K562 (cell line): ENCODE data around the gene CCDC201. TPM values are rescaled to one million over a fixed set of nuclear protein-coding genes. Genes with fewer than 3 reads are reported as not detected.

Experiments used
- ATAC-seq: fragments of 200-7000 bp; cut with Tn5 transposase; 3 replicates; pipeline ENCODE4 v1.9.1; 2020; ENCODE audit warnings: moderate library complexity
- BruUV-seq: library from RNA; stranded (reverse); fragments of 400-500 nt; replicated peaks from 2 replicates; lab custom pipeline; 2021; lab: Mats Ljungman, UMichigan
- CTCF ChIA-PET: fragments of 300-600 bp; formaldehyde crosslinking; extraction: SDS; loops from one replicate; lab custom pipeline; 2021; ENCODE audit warnings: low intra/inter-chr PET ratio; lab: Yijun Ruan, JAX
- POLR2A ChIA-PET: fragments of 300-600, 350-650 bp; sonication (Branson Sonifier 250); formaldehyde crosslinking; extraction: SDS; loops from one replicate; lab custom pipeline; 2021; ENCODE audit warnings: antibody characterized with exemption, inconsistent platforms; lab: Yijun Ruan, JAX
- DNase-seq, 4 experiments: peaks; one replicate each; pipeline versions ENCODE4 v3.0.0 to v3.0.0-alpha.2; 2011 to 2018; ENCODE audit warnings: low spot score in 3 of 4, mixed read lengths in 3 of 4; ENCODE audit errors: extremely low read depth in 1 of 4
- FAIRE-seq: peaks from 2 replicates; lab custom pipeline; 2011; peaks lifted over from hg19 to GRCh38; lab: Jason Lieb, UNC
- H2AFZ ChIP-seq: 2 replicates; pipeline ENCODE4 v1.6.0; 2011; ENCODE audit warnings: low read depth, low read length, control low read depth, inconsistent platforms
- H3K27ac ChIP-seq: fragments of 200-600 bp; 3 replicates; pipeline ENCODE4 v1.8.0; 2011; ENCODE audit warnings: low read depth, mild to moderate bottlenecking, control low read depth, inconsistent platforms, low read length, moderate library complexity, mixed read lengths; ENCODE audit errors: extremely low read depth
- H3K27me3 ChIP-seq, 2 experiments: fragments of 300-600 bp in 1 of 2; 2 replicates in 1 of 2; 3 replicates in 1 of 2; pipeline versions ENCODE4 v1.6.0 to v1.8.0; 2011; ENCODE audit warnings: inconsistent platforms in 2 of 2, low read length in 2 of 2, mild to moderate bottlenecking in 1 of 2, mixed read lengths in 1 of 2, moderate library complexity in 1 of 2; ENCODE audit not compliant: control insufficient read depth in 2 of 2, insufficient read depth in 2 of 2
- H3K36me3 ChIP-seq: fragments of 300-600 bp; 3 replicates; pipeline ENCODE4 v1.8.0; 2011; ENCODE audit warnings: mild to moderate bottlenecking, low read length, inconsistent platforms; ENCODE audit not compliant: control insufficient read depth, insufficient read depth
- H3K4me1 ChIP-seq, 2 experiments: fragments of 200-600 bp in 1 of 2; replicated peaks in 1 of 2; 2 replicates in 1 of 2; 3 replicates in 1 of 2; pipeline versions ENCODE4 v1.5.1 to v1.8.0; 2011; ENCODE audit warnings: inconsistent platforms in 2 of 2, low read length in 2 of 2, mild to moderate bottlenecking in 1 of 2, mixed read lengths in 1 of 2, moderate library complexity in 1 of 2; ENCODE audit not compliant: control insufficient read depth in 2 of 2, insufficient read depth in 2 of 2
- H3K4me2 ChIP-seq: 2 replicates; pipeline ENCODE4 v1.6.1; 2011; ENCODE audit warnings: low read length, control low read depth, inconsistent platforms, mixed read lengths; ENCODE audit not compliant: insufficient read depth
- H3K4me3 ChIP-seq: fragments of 200-600 bp; sonication (generic), shearing (Covaris generic); 2 replicates; pipeline ENCODE4 v1.5.1; 2016; ENCODE audit warnings: control low read depth, inconsistent platforms
- H3K79me2 ChIP-seq: fragments of 200-600 bp; 3 replicates; pipeline ENCODE4 v1.8.0; 2011; ENCODE audit warnings: low read length, inconsistent platforms; ENCODE audit not compliant: control insufficient read depth, insufficient read depth
- H3K9ac ChIP-seq, 2 experiments: 2 replicates each; pipeline versions ENCODE4 v1.6.0 to v1.6.1; 2011; ENCODE audit warnings: low read depth in 2 of 2, low read length in 2 of 2, control low read depth in 1 of 2, inconsistent platforms in 1 of 2, mild to moderate bottlenecking in 1 of 2, mixed read lengths in 1 of 2; ENCODE audit not compliant: insufficient read depth in 1 of 2
- H3K9me1 ChIP-seq: one replicate; pipeline ENCODE4 v1.6.0; 2011; ENCODE audit warnings: inconsistent platforms, mild to moderate bottlenecking, low read length, moderate library complexity; ENCODE audit not compliant: control insufficient read depth, insufficient read depth
- H3K9me3 ChIP-seq: replicated peaks from 2 replicates; pipeline ENCODE4 v1.5.1; 2011; ENCODE audit warnings: low read depth, low read length, inconsistent platforms; ENCODE audit not compliant: control insufficient read depth, insufficient read depth
- H4K20me1 ChIP-seq: replicated peaks from 2 replicates; pipeline ENCODE4 v1.6.1; 2011; ENCODE audit warnings: low read length, inconsistent platforms, mixed read lengths; ENCODE audit not compliant: control insufficient read depth, insufficient read depth
- CTCF ChIP-seq, 3 experiments: IDR thresholded peaks in 2 of 3; conservative IDR thresholded peaks in 1 of 3; 2 replicates each; pipeline ENCODE4 v1.5.1; 2011 to 2012; ENCODE audit warnings: low read length in 3 of 3, mild to moderate bottlenecking in 3 of 3, control low read depth in 2 of 3, improper control_type of control experiment in 1 of 3, inconsistent platforms in 1 of 3, low read depth in 1 of 3, mixed read lengths in 1 of 3, moderate library complexity in 1 of 3; ENCODE audit not compliant: insufficient read depth in 2 of 3
- NFYB ChIP-seq: IDR thresholded peaks from 2 replicates; pipeline ENCODE4 v1.6.1; 2011; ENCODE audit warnings: mild to moderate bottlenecking, moderate library complexity; ENCODE audit not compliant: insufficient read length; ENCODE audit errors: extremely low read depth
- RAD21 ChIP-seq, 2 experiments: fragments of 250-450 bp in 1 of 2; fragments of 450-650 bp in 1 of 2; sonication (Bioruptor Pico) in 1 of 2; formaldehyde crosslinking in 1 of 2; IDR thresholded peaks in 1 of 2; conservative IDR thresholded peaks in 1 of 2; 2 replicates each; pipeline versions ENCODE4 v1.4.0 to v1.8.0; 2020 to 2022; ENCODE audit warnings: mild to moderate bottlenecking in 2 of 2, moderate library complexity in 1 of 2
- WGBS: fragments of 100-300 bp; shearing (Covaris generic); methylation state at CpG from one replicate; pipeline ENCODE4 v1.1.6; 2016; ENCODE audit warnings: low coverage, mixed read lengths; ENCODE audit not compliant: insufficient coverage; ENCODE audit errors: missing lambda C conversion rate; 5-methylcytosine and 5-hydroxymethylcytosine counted together
- in situ Hi-C: fragments of 300-500 bp; cut with MboI; formaldehyde crosslinking; loops from 4 replicates; pipeline ENCODE4 v1.15.0; 2018; ENCODE audit warnings: inconsistent platforms, mixed read lengths
- intact Hi-C: fragments of 100-400 bp; cut with micrococcal nuclease; formaldehyde crosslinking; loops from 2 replicates; pipeline ENCODE4 v1.14.2; 2022
- polyA plus RNA-seq, 8 experiments: library from polyadenylated mRNA; depleted of rRNA in 4 of 8; stranded (reverse) in 5 of 8; unstranded in 3 of 8; fragments of >200 nt; fragmentation: Nextera tagmentation in 2 of 8; fragmentation: Illumina TruSeq in 1 of 8; extraction: Ambion mirVana in 2 of 8; extraction: Trizol in 1 of 8; gene quantifications; 2 replicates each; pipeline versions ENCODE4 v1.2.1 to v1.2.3, GENCODE V29; 2011 to 2014; ENCODE audit warnings: inconsistent platforms in 1 of 8, missing spikeins in 1 of 8
- total RNA-seq, 7 experiments: library from RNA; depleted of rRNA in 6 of 7; stranded (reverse); fragments of >200 nt in 6 of 7; fragmentation: Illumina TruSeq in 2 of 7; extraction: Trizol in 2 of 7; gene quantifications; 2 replicates each; pipeline versions ENCODE4 v1.2.1 to v1.2.3, GENCODE V29; 2011 to 2021; ENCODE audit warnings: low replicate concordance in 1 of 7
- TF ChIP-seq, protein P1 (sequence below): fragments of 150-350 bp; IDR thresholded peaks from 2 replicates; pipeline ENCODE4 v1.6.1; 2014; ENCODE audit warnings: low read depth, mild to moderate bottlenecking, low read length, borderline replicate concordance

Gene CCDC201
- total and polyA plus RNA-seq, 9 of the 15 experiments (the other 6 are each of a cell fraction or from before 2014, with no cell fraction given), result not detected

- FAIRE-seq, result no peak
- BruUV-seq, result no TSS peak
- ChIA-PET CTCF (no interaction called here), POLR2A (interaction anchor here (0.7 kb wide), 1 partner anchor 56 kb away, joined by 3 read pairs; no protein-coding TSS in a partner anchor)
- Histone ChIP-seq H3K4me1 (no peaks in the 10 kb centered on the region), H2AFZ (no peak overlapping the region), H3K79me2 (no peaks in the 10 kb centered on the region), H3K27me3 (peaks cover 0 to 35% of the 10 kb centered on the region in 2 experiments; a peak in 2 of 5 replicates), H3K36me3 (no peaks in the 10 kb centered on the region), H4K20me1 (no peaks in the 10 kb centered on the region), H3K4me2 (no peak overlapping the region), H3K9ac (no peak overlapping the region), H3K9me3 (no peaks in the 10 kb centered on the region), H3K9me1 (no peaks in the 10 kb centered on the region), H3K4me3 (no peak overlapping the region), H3K27ac (no peak overlapping the region)
- in situ Hi-C loops, result loop anchor here (5.0 to 25.0 kb wide), 2 partner anchors 201 to 701 kb away; partner anchors contain the start of gene RAMP3
- peak in 2 of 4 experiments; percentile 14 to 22 for DNase-seq
- 0% methylated on average over 8 of the region's 9 CpGs for WGBS
- peak; percentile 87 for ATAC-seq
- TF ChIP-seq NFYB, result no peak
- peak; percentile 53 to 96 (median 59) for TF ChIP-seq CTCF (IDR thresholded peaks at IDR 0.05 in 2 of 3, conservative IDR thresholded peaks at IDR 0.05 in 1 of 3; ENCODE audit: insufficient read depth in 2 of 3, low read depth in 1 of 3, low read length in 3 of 3)
- TF ChIP-seq RAD21 (CRISPR knock-in tag; conservative IDR thresholded peaks at IDR 0.05 in 1 of 2, IDR thresholded peaks at IDR 0.05 in 1 of 2), result peak in 1 of 2 experiments; percentile 21; a peak in 1 of 4 replicates
- TF ChIP-seq, protein P1, sequence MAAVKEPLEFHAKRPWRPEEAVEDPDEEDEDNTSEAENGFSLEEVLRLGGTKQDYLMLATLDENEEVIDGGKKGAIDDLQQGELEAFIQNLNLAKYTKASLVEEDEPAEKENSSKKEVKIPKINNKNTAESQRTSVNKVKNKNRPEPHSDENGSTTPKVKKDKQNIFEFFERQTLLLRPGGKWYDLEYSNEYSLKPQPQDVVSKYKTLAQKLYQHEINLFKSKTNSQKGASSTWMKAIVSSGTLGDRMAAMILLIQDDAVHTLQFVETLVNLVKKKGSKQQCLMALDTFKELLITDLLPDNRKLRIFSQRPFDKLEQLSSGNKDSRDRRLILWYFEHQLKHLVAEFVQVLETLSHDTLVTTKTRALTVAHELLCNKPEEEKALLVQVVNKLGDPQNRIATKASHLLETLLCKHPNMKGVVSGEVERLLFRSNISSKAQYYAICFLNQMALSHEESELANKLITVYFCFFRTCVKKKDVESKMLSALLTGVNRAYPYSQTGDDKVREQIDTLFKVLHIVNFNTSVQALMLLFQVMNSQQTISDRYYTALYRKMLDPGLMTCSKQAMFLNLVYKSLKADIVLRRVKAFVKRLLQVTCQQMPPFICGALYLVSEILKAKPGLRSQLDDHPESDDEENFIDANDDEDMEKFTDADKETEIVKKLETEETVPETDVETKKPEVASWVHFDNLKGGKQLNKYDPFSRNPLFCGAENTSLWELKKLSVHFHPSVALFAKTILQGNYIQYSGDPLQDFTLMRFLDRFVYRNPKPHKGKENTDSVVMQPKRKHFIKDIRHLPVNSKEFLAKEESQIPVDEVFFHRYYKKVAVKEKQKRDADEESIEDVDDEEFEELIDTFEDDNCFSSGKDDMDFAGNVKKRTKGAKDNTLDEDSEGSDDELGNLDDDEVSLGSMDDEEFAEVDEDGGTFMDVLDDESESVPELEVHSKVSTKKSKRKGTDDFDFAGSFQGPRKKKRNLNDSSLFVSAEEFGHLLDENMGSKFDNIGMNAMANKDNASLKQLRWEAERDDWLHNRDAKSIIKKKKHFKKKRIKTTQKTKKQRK, result no peak
- intact Hi-C loops, result no loop called here
Measured at GRCh38 chr7:45863715-45864114, 9.2 kb downstream of the CCDC201 start.
